ENCODE data around the gene FGFR3. TPM values are rescaled to one million over a fixed set of nuclear protein-coding genes. Genes with fewer than 3 reads are reported as not detected.

Gene FGFR3
- total and polyA plus RNA-seq, 11 donors = 1.1 to 4.6 (median 2.3) TPM

- WGBS, 4 donors = 70 to 98% (median 82%) methylated on average over 4 to 28 of the region's 28 CpGs
- DNase-seq (no peak), ATAC-seq (no peak)
- H3K4me1 ChIP-seq = peaks cover 0 to 9% (median 1%) of the 10 kb centered on the region in 12 donors
- intact Hi-C loops (cut with DNase I) = no loop called here
- no peak overlapping the region for H3K4me3 ChIP-seq
- no peaks in the 10 kb centered on the region for H3K36me3 ChIP-seq
- H3K27me3 ChIP-seq = peaks cover 0 to 17% (median 0%) of the 10 kb centered on the region in 9 donors
- H3K9me3 ChIP-seq = no peaks in the 10 kb centered on the region
- TF ChIP-seq POLR2A (IDR thresholded peaks at IDR 0.05) (no peak), CTCF (IDR thresholded peaks at IDR 0.05) (no peak)
- no peak overlapping the region for H3K27ac ChIP-seq
Observed at GRCh38 chr4:1771555-1772305, 21.4 kb upstream of the FGFR3 start.

GRCh38 chr4:1772853-1773538 is 20.1 kb upstream of the FGFR3 start:
- DNase-seq = no peak
- TF ChIP-seq CTCF (IDR thresholded peaks at IDR 0.05) = no peak

GRCh38 chr4:1773754-1774153 is 19.3 kb upstream of the FGFR3 start:
- H3K4me1 ChIP-seq = peaks cover 0 to 6% (median 0%) of the 10 kb centered on the region in 12 donors
- intact Hi-C loops (cut with DNase I) = no loop called here
- H3K27ac ChIP-seq = no peak overlapping the region
- H3K4me3 ChIP-seq = no peak overlapping the region
- H3K27me3 ChIP-seq = peaks cover 0 to 8% (median 0%) of the 10 kb centered on the region in 9 donors
- H3K36me3 ChIP-seq = no peaks in the 10 kb centered on the region
- DNase-seq = no peak
- TF ChIP-seq CTCF (IDR thresholded peaks at IDR 0.05) = no peak
- TF ChIP-seq POLR2A (IDR thresholded peaks at IDR 0.05) = no peak
- 87 to 88% (median 88%) methylated on average over 4 to 10 of the region's 10 CpGs for WGBS, 4 donors
- no peaks in the 10 kb centered on the region for H3K9me3 ChIP-seq
- ATAC-seq = no peak

More at GRCh38 chr4:1772853-1773538, 20.1 kb upstream of the FGFR3 start:
- no peak for ATAC-seq
- Histone ChIP-seq H3K4me1 (peaks cover 0 to 2% (median 0%) of the 10 kb centered on the region in 12 donors), H3K27ac (no peak overlapping the region), H3K27me3 (peaks cover 0 to 16% (median 0%) of the 10 kb centered on the region in 9 donors), H3K9me3 (no peaks in the 10 kb centered on the region), H3K36me3 (no peaks in the 10 kb centered on the region), H3K4me3 (no peak overlapping the region)
- 54 to 71% (median 62%) methylated on average over 15 to 30 of the region's 30 CpGs for WGBS, 4 donors
- intact Hi-C loops (cut with DNase I) = no loop called here

- no peak for DNase-seq
- 69 to 82% (median 80%) methylated on average over 6 to 23 of the region's 23 CpGs for WGBS, 4 donors
- Histone ChIP-seq H3K4me3 (no peak overlapping the region), H3K27me3 (peaks cover 0 to under 1% (median 0%) of the 10 kb centered on the region in 9 donors), H3K9me3 (no peaks in the 10 kb centered on the region), H3K36me3 (no peaks in the 10 kb centered on the region), H3K27ac (no peak overlapping the region), H3K4me1 (peaks cover 0 to 6% (median 0%) of the 10 kb centered on the region in 12 donors)
- no peak for TF ChIP-seq CTCF (IDR thresholded peaks at IDR 0.05)
- no peak for TF ChIP-seq POLR2A (IDR thresholded peaks at IDR 0.05)
- intact Hi-C loops (cut with DNase I) = no loop called here
- ATAC-seq = no peak
Observed at GRCh38 chr4:1775731-1776500, 17.2 kb upstream of the FGFR3 start.

Data from heart left ventricle (tissue), 16 donors.